Lung (tissue), 12 donors: ENCODE measurements around the gene PIK3R6. TPM values are rescaled to one million over a fixed set of nuclear protein-coding genes. Genes with fewer than 3 reads are reported as not detected.

Experiments
- ATAC-seq: fragments of 200-7000 bp; cut with Tn5 transposase; one replicate; pipeline ENCODE4 v1.9.1; 2020; ENCODE audit warnings: moderate number of reproducible peaks; ENCODE audit not compliant: insufficient read depth, low FRiP score
- DNase-seq, 3 donors: peaks; one replicate each; pipeline ENCODE4 v3.0.0-alpha.2; 2013 to 2017
- H3K27ac ChIP-seq, 2 donors: one replicate each; pipeline ENCODE4 v1.5.1; 2013; ENCODE audit warnings: mild to moderate bottlenecking in 2 of 2, moderate library complexity in 2 of 2, control low read depth in 1 of 2, inconsistent platforms in 1 of 2, low read depth in 1 of 2, low read length in 1 of 2
- H3K27me3 ChIP-seq, 3 donors: one replicate each; pipeline ENCODE4 v1.5.1; 2013; ENCODE audit warnings: low read length in 2 of 3; ENCODE audit not compliant: control insufficient read depth in 3 of 3, insufficient read depth in 3 of 3
- H3K36me3 ChIP-seq, 4 donors: one replicate each; pipeline ENCODE4 v1.5.1; 2013; ENCODE audit warnings: low read length in 4 of 4, mild to moderate bottlenecking in 1 of 4, moderate library complexity in 1 of 4; ENCODE audit not compliant: control insufficient read depth in 4 of 4, insufficient read depth in 4 of 4
- H3K4me1 ChIP-seq, 5 donors: one replicate each; pipeline ENCODE4 v1.5.1; 2013; ENCODE audit warnings: low read length in 5 of 5, mild to moderate bottlenecking in 2 of 5, moderate library complexity in 1 of 5; ENCODE audit not compliant: control insufficient read depth in 5 of 5, insufficient read depth in 5 of 5
- H3K4me3 ChIP-seq: one replicate; pipeline ENCODE4 v1.5.1; 2013; ENCODE audit warnings: mild to moderate bottlenecking, control low read depth, moderate library complexity
- H3K9ac ChIP-seq, 2 donors: one replicate each; pipeline ENCODE4 v1.5.1; 2013; ENCODE audit warnings: low read length in 2 of 2, control low read depth in 1 of 2; ENCODE audit not compliant: insufficient read depth in 1 of 2
- H3K9me3 ChIP-seq, 4 donors: one replicate each; pipeline ENCODE4 v1.5.1; 2013; ENCODE audit warnings: low read length in 3 of 4, mild to moderate bottlenecking in 1 of 4, moderate library complexity in 1 of 4; ENCODE audit not compliant: control insufficient read depth in 4 of 4, insufficient read depth in 3 of 4
- CTCF ChIP-seq: IDR thresholded peaks from 2 replicates; pipeline ENCODE4 v1.5.1; 2012; ENCODE audit warnings: mild to moderate bottlenecking; ENCODE audit errors: control extremely low read depth, extremely low read depth
- WGBS, 2 donors: extraction: QIAGEN DNeasy Blood & Tissue Kit; methylation state at CpG; one replicate each; pipeline ENCODE4 v1.1.7; 2013; 5-methylcytosine and 5-hydroxymethylcytosine counted together
- polyA plus RNA-seq, 2 donors: library from polyadenylated mRNA; stranded (reverse); fragments of 200-250 nt; gene quantifications; one replicate each; pipeline ENCODE4 v1.2.1, GENCODE V29; 2013
- total RNA-seq, 2 donors: library from RNA; depleted of rRNA in 1 of 2; stranded (reverse); fragments of >200 nt in 1 of 2; gene quantifications; one replicate each; pipeline ENCODE4 v1.2.1, GENCODE V29; 2014 to 2021
- donor health status: control.
- donor health status: control.
- donor health status: Bipolar disorder and iron deficiency.
- donor health status: healthy.
- donor health status: DM: yes; HTN: yes; CAD: no.

PIK3R6 gene
- total and polyA plus RNA-seq, 4 donors: 0.93 to 3.0 (median 1.5) TPM

GRCh38 chr17:8758137-8758596 is 109.3 kb downstream of the PIK3R6 start, which contains the start of gene SPDYE4:
Gene SPDYE4, minus strand, starts transcription at chr17:8758546. Its CDS starts 164 bp downstream, at chr17:8758382.
- TF ChIP-seq CTCF: no peak
- H3K4me3 ChIP-seq: no peak within 1 kb of the TSS
- peaks cover 0 to 28% (median 2%) of the 10 kb centered on the region in 3 donors for H3K27me3 ChIP-seq
- ATAC-seq (no peak), DNase-seq (no peak)
- no peak within 1 kb of the TSS for H3K9ac ChIP-seq
- H3K4me1 ChIP-seq: no peaks in the 10 kb centered on the region
- H3K36me3 ChIP-seq: no peaks in the 10 kb centered on the region
- 92 to 96% methylated on average over 15 of the region's 15 CpGs for WGBS, 2 donors
- peaks cover 0 to 1% (median 0%) of the 10 kb centered on the region in 4 donors for H3K9me3 ChIP-seq
- no peak within 1 kb of the TSS for H3K27ac ChIP-seq

- Histone ChIP-seq H3K4me1 (no peaks in the 10 kb centered on the region), H3K9me3 (peaks cover 0 to 1% (median 0%) of the 10 kb centered on the region in 4 donors), H3K9ac (no peak overlapping the region), H3K4me3 (no peak overlapping the region), H3K36me3 (no peaks in the 10 kb centered on the region), H3K27me3 (peaks cover 0 to 26% (median 2%) of the 10 kb centered on the region in 3 donors), H3K27ac (no peak overlapping the region)
- DNase-seq (no peak), ATAC-seq (no peak)
- TF ChIP-seq CTCF: no peak
- WGBS, 2 donors: 84 to 91% methylated on average over 13 of the region's 13 CpGs
Observed at GRCh38 chr17:8757189-8757588, 110.3 kb downstream of the PIK3R6 start.

- Histone ChIP-seq H3K36me3 (no peaks in the 10 kb centered on the region), H3K9me3 (no peaks in the 10 kb centered on the region), H3K4me3 (no peak overlapping the region), H3K9ac (no peak overlapping the region), H3K4me1 (no peaks in the 10 kb centered on the region), H3K27ac (no peak overlapping the region), H3K27me3 (peaks cover 0 to 19% (median 2%) of the 10 kb centered on the region in 3 donors)
- no peak for ATAC-seq
- DNase-seq: no peak
- no peak for TF ChIP-seq CTCF
- WGBS, 2 donors: 93% methylated on average over 12 of the region's 12 CpGs
Observed at GRCh38 chr17:8755590-8756255, 111.8 kb downstream of the PIK3R6 start.
